Measurements from ENCODE around the gene RAET1L.
"Not testable (repeated sequence)": the region's sequence is repeated elsewhere in the genome, so short reads cannot be mapped to it uniquely, and the experiment has no call there.

Gene RAET1L

DNA sequence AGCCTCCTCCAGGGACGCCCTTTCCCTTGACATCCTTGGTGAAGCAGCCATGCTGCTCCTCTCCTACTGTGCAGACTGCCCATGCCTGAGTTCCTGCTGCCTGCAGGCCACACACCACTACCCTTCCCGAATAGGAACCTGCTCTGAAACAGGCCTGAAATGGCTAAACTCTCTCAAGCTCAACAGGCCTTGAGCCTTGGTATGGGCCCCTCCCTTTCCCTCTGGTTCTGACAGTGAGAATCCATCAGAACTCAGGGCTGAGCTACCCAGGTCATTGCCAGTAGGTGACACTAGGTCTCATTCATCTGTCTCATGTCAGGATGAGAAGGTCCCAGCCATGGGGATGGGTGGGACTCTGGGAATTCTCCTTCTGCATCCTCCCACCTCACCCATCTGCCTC lies 25.7 kb downstream of the RAET1L start:
- no peak for DNase-seq (ENCODE audit: insufficient read length, low spot score)
- FAIRE-seq, result no peak

GRCh38 chr6:149995971-149996370 lies 29.4 kb downstream of the RAET1L start:
- DNase-seq (ENCODE audit: insufficient read length, low spot score) (no peak), FAIRE-seq (no peak)

DNA sequence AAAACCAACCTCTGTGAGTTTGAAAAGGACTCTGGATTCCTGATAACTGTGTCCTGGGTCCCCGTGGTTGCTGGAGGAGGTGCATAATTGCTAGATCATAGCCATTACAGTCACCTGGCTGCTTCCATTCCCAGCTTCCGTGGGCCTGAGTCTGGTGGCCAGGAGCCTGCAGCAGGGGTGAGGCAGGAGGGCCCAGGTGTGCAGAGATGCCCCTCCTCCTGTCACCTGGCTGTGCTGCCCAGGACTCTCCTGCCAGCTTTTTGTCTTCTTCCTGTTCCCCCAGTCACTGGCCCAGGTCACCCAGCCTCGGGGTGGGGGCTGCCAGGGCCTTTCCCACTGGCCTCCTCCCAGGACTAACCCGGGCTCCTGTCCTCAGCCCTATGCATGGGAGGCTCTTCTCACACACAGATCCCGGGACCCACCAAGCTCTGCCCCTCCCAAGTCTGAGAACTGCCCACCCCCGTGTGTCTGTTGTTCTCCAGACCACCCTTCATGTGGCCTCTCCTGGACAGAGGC lies 30.0 kb downstream of the RAET1L start:
- DNase-seq (ENCODE audit: insufficient read length, low spot score), result no peak
- no peak for FAIRE-seq

- FAIRE-seq, result no peak
- no peak for DNase-seq (ENCODE audit: insufficient read length, low spot score)
These were observed 33.5 kb downstream of the RAET1L start for GRCh38 chr6:149991838-149992237.

- not testable (repeated sequence) for FAIRE-seq
These were observed 33.9 kb downstream of the RAET1L start for GRCh38 chr6:149991472-149991795.

GRCh38 chr6:149990661-149991471 lies 34.5 kb downstream of the RAET1L start:
- DNase-seq (ENCODE audit: insufficient read length, low spot score), result no peak
- FAIRE-seq, result no peak

More at GRCh38 chr6:149991472-149991795, 33.9 kb downstream of the RAET1L start:
- DNase-seq (ENCODE audit: insufficient read length, low spot score), result not testable (repeated sequence)

GRCh38 chr6:149990212-149990660 lies 35.1 kb downstream of the RAET1L start:
- FAIRE-seq (no peak), DNase-seq (ENCODE audit: insufficient read length, low spot score) (no peak)

- DNase-seq (ENCODE audit: insufficient read length, low spot score) (no peak), FAIRE-seq (no peak)
These were observed 36.6 kb downstream of the RAET1L start for GRCh38 chr6:149988550-149989346.

GRCh38 chr6:149987602-149988107 lies 37.7 kb downstream of the RAET1L start:
- no peak for FAIRE-seq
- DNase-seq (ENCODE audit: insufficient read length, low spot score), result no peak

DNA sequence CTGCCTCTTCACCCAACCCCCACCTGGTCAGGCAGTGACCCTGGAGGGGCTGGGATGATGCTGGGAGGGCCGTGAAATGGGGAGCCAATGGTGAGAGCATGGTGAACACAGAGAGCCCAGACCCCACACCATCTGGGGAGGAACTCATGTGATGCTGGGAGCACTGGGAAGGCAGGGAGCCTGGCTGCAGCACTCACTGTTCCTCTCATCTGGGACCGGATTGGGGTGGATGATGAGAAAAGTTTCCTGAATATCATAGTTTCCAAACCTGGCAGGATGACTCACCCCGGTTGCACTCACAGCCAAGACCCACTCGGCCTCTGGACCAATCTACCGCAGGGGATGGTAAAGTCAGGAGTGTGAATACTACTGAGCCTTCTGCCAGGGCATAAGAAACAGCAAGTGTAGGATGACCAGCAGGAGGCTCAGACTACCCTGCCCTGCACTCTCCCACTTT lies 39.8 kb downstream of the RAET1L start:
- FAIRE-seq, result no peak

GRCh38 chr6:149984773-149985172 lies 40.6 kb downstream of the RAET1L start:
- DNase-seq (ENCODE audit: insufficient read length, low spot score) (no peak), FAIRE-seq (no peak)

More for the DNA sequence above, 39.8 kb downstream of the RAET1L start:
- DNase-seq (ENCODE audit: insufficient read length, low spot score), result no peak

- DNase-seq (ENCODE audit: insufficient read length, low spot score), result no peak
- no peak for FAIRE-seq
These were observed 42.2 kb downstream of the RAET1L start for GRCh38 chr6:149983145-149983544.

GRCh38 chr6:149979293-149979692 lies 46.0 kb downstream of the RAET1L start:
- no peak for DNase-seq (ENCODE audit: insufficient read length, low spot score)
- FAIRE-seq, result no peak

DNA sequence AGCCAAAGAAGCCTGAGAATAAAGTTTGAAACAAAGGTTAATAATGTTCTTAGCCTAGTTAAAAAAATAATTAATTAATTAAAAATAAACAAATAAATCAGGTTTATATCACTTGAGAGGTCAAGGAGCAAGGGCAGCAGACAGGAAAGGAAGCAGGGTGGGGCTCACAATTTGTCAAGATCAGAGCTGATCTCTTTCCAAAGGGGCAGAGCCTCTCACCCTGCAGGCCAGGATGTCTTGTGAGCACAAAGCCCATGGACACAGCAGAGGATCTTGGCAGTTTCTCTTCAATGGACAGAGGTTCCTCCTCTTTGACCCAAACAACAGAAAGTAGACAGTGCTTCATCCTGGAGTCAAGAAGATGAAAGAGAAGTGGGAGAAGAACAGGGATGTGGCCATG lies 46.7 kb downstream of the RAET1L start:
- FAIRE-seq, result no peak
- no peak for DNase-seq (ENCODE audit: insufficient read length, low spot score)

GRCh38 chr6:149977221-149977620 lies 48.1 kb downstream of the RAET1L start:
- DNase-seq (ENCODE audit: insufficient read length, low spot score) (no peak), FAIRE-seq (no peak)

DNA sequence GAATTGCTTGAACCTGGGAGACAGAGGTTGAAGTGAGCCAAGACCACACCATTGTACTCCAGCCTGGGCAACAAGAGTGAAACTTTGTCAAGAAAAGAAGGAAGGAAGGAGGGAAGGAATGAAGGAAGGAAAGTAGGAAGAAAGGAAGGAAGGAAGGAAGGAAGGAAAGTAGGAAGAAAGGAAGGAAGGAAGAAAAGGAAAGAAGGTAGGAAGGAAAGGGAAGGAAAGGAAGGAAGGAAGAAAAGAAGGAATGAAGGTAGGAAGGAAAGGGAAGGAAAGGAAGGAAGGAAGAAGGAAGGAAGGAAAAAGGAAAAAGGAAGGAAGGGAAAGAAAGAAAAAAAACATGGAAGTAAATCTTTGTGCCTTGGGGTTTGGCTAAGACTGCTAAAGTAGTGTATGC lies 49.9 kb downstream of the RAET1L start:
- DNase-seq (ENCODE audit: insufficient read length, low spot score), result no peak
- FAIRE-seq, result no peak

GRCh38 chr6:149974825-149975224 lies 50.5 kb downstream of the RAET1L start:
- no peak for FAIRE-seq

DNA sequence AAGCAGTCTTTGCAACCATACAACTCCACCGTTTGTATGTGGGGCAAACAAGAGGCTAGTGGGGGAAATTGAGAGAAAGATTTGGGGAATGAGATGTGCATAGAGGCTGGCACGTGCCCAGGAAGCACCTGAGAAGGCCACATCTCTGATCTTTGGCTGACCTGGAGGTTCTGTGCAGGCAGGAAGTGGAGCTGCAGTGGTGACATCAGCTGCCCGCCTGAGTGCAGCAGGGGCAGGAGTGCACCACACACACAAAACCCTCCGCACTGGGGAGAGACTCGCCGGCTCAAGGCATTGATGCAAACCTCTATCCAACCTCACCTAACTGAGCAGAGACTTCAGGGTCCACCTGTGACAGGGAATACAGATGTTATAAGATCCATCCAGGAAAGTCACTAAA lies 50.9 kb downstream of the RAET1L start:
- FAIRE-seq; DNase-seq (ENCODE audit: insufficient read length, low spot score): not testable (repeated sequence)

More at GRCh38 chr6:149974825-149975224, 50.5 kb downstream of the RAET1L start:
- DNase-seq (ENCODE audit: insufficient read length, low spot score), result no peak

- FAIRE-seq (no peak), DNase-seq (ENCODE audit: insufficient read length, low spot score) (no peak)
These were observed 55.7 kb downstream of the RAET1L start for GRCh38 chr6:149969635-149970034.

GRCh38 chr6:149968909-149969308 lies 56.4 kb downstream of the RAET1L start:
- not testable (repeated sequence) for DNase-seq (ENCODE audit: insufficient read length, low spot score); FAIRE-seq

All from GM19239 (cell line).